ENCODE data around the gene RNU5B-1. TPM values are rescaled to one million over a fixed set of nuclear protein-coding genes. Genes with fewer than 3 reads are reported as not detected.

Gene RNU5B-1
- total and polyA plus RNA-seq, 2 of the 8 experiments (the other 6 are each of a cell fraction or from before 2014, with no cell fraction given) = not detected

DNA sequence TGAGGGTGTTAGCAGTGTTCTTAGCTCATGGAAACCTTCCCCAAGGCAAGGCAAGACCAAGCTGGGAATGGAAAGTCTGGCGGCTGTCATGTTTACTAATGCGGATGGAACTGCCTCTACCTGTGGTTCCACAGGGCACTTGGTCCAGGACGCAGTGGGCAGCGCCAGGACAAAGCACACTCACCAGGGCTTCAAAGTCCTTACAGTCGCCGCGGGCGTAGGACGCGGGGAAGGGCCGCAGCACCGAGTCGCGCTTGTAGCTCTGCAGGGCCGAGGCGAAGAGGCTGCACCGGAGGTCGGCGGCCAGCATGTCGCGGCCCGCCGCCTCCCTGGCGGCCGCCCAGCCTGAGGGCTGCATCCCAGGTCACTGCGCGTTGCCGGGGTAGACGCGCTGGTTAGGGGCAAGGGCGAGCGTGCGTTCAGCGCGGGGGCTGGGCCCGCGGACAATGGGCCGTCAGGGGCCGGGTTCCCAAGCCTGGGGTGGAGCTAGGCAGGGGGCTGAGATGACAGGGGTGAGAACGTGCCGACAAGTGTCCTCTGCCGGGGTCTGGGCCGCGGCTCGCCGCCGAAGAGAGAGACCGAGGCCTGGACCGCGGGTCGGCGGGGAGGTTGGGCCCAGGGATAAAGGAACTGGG is 18.3 kb upstream of the RNU5B-1 start (continued):
- no peak for TF ChIP-seq ATF2 (IDR thresholded peaks at IDR 0.05; ENCODE audit: low read length)
- TF ChIP-seq RAD21 (IDR thresholded peaks at IDR 0.05 in 1 of 2, conservative IDR thresholded peaks at IDR 0.05 in 1 of 2; ENCODE audit: low read depth in 2 of 2, low read length in 2 of 2) = no peak
- TF ChIP-seq SP2 (IDR thresholded peaks at IDR 0.05; ENCODE audit: low read length) = no peak
- TF ChIP-seq YY1 (IDR thresholded peaks at IDR 0.05; ENCODE audit: low read depth, low read length) = 0 out of 2 replicates have a peak, but pooled peaks have one; percentile 3
- no peak for TF ChIP-seq NANOG (IDR thresholded peaks at IDR 0.05; ENCODE audit: insufficient read depth, low read depth, low read length, poor library complexity, severe bottlenecking)
- TF ChIP-seq BCL11A (IDR thresholded peaks at IDR 0.05; ENCODE audit: low read depth in 2 of 2, low read length in 2 of 2) = no peak
- TF ChIP-seq JUND (IDR thresholded peaks at IDR 0.05; ENCODE audit: low read length) = no peak
- no peak for TF ChIP-seq POLR2A (IDR thresholded peaks at IDR 0.05; ENCODE audit: control extremely low read depth in 1 of 2, low read depth in 2 of 2, low read length in 2 of 2)
- peak in 1 of 2 experiments; percentile 61; a peak in 1 of 4 replicates for TF ChIP-seq SIN3A (conservative IDR thresholded peaks at IDR 0.05 in 1 of 2, IDR thresholded peaks at IDR 0.05 in 1 of 2; ENCODE audit: low read depth in 1 of 2, low read length in 2 of 2)
- no peak for TF ChIP-seq KDM1A (IDR thresholded peaks at IDR 0.05; ENCODE audit: borderline replicate concordance, low read length)
- TF ChIP-seq TEAD4 (IDR thresholded peaks at IDR 0.05; ENCODE audit: low read depth, low read length) = 0 out of 2 replicates have a peak, but pooled peaks have one; percentile 0
- peak; percentile 19 for TF ChIP-seq SAP30 (IDR thresholded peaks at IDR 0.05; ENCODE audit: insufficient read depth, insufficient replicate concordance, low read length)
